NCI-H82 treated with DMSO at 0.1 percent for 48 hours (cell line): ENCODE data around the gene FBXW10.
"Not testable (repeated sequence)": the region's sequence is repeated elsewhere in the genome, so short reads cannot be mapped to it uniquely, and the experiment has no call there.

Experiments used
- DNase-seq: peaks from one replicate; lab custom pipeline; 2025; ENCODE audit not compliant: unreplicated experiment; lab: John Stamatoyannopoulos, UW

The FBXW10 gene

GRCh38 chr17:18747501-18747900, 3.6 kb downstream of the FBXW10 start:
- not testable (repeated sequence) for DNase-seq

- DNase-seq: not testable (repeated sequence)
Measured at GRCh38 chr17:18750242-18750641, 6.4 kb downstream of the FBXW10 start.

- not testable (repeated sequence) for DNase-seq
Measured at GRCh38 chr17:18753829-18754409, 10.1 kb downstream of the FBXW10 start.

- DNase-seq: not testable (repeated sequence)
Measured at GRCh38 chr17:18755969-18756368, 12.1 kb downstream of the FBXW10 start.

- not testable (repeated sequence) for DNase-seq
Measured at GRCh38 chr17:18757368-18758044, 13.7 kb downstream of the FBXW10 start.

GRCh38 chr17:18758344-18758743, 14.5 kb downstream of the FBXW10 start:
- not testable (repeated sequence) for DNase-seq

GRCh38 chr17:18760221-18760620, 16.4 kb downstream of the FBXW10 start:
- DNase-seq: not testable (repeated sequence)

GRCh38 chr17:18770572-18770971, 26.7 kb downstream of the FBXW10 start:
- DNase-seq: not testable (repeated sequence)

- not testable (repeated sequence) for DNase-seq
Measured at GRCh38 chr17:18771066-18771465, 27.2 kb downstream of the FBXW10 start.

- DNase-seq: no peak
Measured at GRCh38 chr17:18772471-18772870, 28.6 kb downstream of the FBXW10 start.

- peak; percentile 84 for DNase-seq
Measured at GRCh38 chr17:18780991-18781718, 37.3 kb downstream of the FBXW10 start, which contains the start of gene TVP23B. TSS of gene TVP23B (plus strand) at chr17:18781183. CDS start at chr17:18781294, 111 bp downstream.

- not testable (repeated sequence) for DNase-seq
Measured at GRCh38 chr17:18781805-18782204, 38.0 kb downstream of the FBXW10 start.

- DNase-seq: not testable (repeated sequence)
Measured at GRCh38 chr17:18785933-18786332, 42.1 kb downstream of the FBXW10 start.

GRCh38 chr17:18786890-18787289, 43.0 kb downstream of the FBXW10 start:
- not testable (repeated sequence) for DNase-seq

GRCh38 chr17:18791402-18791801, 47.5 kb downstream of the FBXW10 start:
- DNase-seq: not testable (repeated sequence)

GRCh38 chr17:18794841-18795240, 51.0 kb downstream of the FBXW10 start:
- not testable (repeated sequence) for DNase-seq

GRCh38 chr17:18796887-18797286, 53.0 kb downstream of the FBXW10 start:
- not testable (repeated sequence) for DNase-seq

GRCh38 chr17:18803458-18804245, 59.8 kb downstream of the FBXW10 start:
- not testable (repeated sequence) for DNase-seq

- DNase-seq: peak; percentile 6
Measured at GRCh38 chr17:18815924-18816323, 72.1 kb downstream of the FBXW10 start.

GRCh38 chr17:18816489-18817371, 72.9 kb downstream of the FBXW10 start:
- peak; percentile 55 for DNase-seq
